Activated T-cell treated with anti-CD3 and anti-CD28 coated beads for 24 hours (primary cell): Measurements from ENCODE around the gene SMIM21.

Experiments used
- DNase-seq: peaks from one replicate; pipeline ENCODE4 v3.0.0-alpha.2; 2020; ENCODE audit warnings: low read depth

Gene SMIM21

GRCh38 chr18:75377258-75377657, 50.2 kb downstream of the SMIM21 start:
- DNase-seq, result no peak

DNA sequence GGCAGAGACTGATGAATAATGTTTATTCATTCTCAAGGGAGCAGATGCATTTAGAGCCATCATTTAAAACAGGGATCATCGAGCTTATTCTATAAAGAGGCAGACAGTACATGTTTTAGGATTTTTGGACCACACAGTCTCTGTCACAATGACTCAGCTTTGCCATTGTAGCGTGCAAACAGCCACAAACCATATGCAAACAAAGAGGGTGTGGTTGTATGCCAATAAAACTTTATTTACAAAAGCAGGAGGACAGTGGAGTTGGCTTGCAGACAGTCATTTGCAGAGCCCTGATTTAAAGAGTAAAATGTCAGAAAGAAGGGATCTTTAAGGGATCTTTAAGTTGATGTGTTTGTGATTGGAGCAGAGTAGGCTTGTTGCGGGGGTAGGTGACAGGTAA, 51.5 kb downstream of the SMIM21 start:
- no peak for DNase-seq

DNA sequence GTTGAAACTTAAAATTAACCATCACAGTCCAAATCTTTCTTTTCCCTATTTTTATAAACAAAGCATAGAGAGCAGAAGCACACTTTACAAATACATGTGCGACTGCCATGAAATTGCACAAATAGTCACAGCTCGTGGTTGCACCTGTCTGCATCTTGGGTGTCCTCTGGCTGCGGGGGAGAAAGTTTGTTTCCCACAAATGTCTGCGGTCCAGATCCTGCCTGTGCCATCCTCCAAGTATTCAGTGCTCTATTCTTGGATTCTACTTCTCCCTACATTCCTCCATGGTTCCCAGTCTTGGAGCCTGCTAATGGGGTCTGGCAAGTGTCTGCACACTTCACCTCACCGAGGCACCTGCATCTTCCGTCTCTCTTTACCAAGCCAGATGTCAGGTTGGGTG, 52.2 kb downstream of the SMIM21 start:
- DNase-seq, result no peak

- DNase-seq, result no peak
Measured at GRCh38 chr18:75374466-75374865, 53.0 kb downstream of the SMIM21 start.

DNA sequence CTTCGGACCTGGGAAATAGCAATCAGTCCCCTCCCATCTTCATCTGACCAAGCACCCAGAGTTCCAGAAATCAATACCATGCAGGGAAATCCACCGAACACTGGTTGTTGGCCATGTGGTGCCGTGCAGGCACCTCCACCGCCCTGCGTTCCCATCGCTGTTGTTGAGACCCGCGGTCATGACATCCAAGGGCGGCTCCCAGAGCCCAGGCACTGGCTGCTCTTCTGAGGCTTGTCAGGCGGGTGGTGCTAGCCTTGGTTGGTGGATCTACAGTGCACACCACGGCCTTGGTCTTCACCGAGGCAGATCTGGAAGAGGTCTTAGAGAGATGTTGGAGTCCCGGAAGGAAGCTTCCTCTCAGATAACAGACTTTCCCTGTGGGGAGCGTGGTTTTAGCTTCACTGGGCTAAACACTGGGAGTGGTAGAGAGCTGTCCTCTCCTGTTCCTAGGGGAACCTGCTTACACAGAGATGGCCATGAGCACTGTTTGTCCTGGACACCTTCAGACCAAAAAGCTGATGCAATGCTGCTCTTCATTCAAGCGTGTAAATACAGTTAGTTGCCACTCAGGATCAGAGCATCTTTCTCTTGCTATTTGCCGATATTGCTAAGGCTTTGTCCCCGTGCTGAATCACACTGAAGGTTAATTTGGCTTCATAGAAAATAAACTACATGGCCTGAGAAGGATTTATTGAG, 58.3 kb downstream of the SMIM21 start:
- no peak for DNase-seq

DNA sequence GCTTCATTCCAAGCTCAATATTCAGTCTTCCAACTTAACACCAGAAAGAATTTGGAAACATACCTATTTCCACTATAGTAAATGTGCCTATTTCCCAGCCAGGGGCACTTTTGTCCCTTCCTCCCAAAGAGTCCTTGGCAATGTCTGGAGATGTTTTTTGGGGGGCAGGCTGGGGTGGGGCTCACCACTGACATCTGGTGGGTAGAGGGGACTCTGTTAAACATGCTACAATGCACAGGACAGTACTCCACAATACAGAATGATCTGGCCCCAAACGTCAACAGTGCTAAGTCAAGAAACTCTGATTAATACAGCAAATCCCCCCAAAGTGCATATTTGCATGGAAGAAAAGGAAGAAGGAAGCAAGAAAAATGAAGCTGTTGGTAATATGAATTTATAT, 61.7 kb downstream of the SMIM21 start:
- no peak for DNase-seq

DNA sequence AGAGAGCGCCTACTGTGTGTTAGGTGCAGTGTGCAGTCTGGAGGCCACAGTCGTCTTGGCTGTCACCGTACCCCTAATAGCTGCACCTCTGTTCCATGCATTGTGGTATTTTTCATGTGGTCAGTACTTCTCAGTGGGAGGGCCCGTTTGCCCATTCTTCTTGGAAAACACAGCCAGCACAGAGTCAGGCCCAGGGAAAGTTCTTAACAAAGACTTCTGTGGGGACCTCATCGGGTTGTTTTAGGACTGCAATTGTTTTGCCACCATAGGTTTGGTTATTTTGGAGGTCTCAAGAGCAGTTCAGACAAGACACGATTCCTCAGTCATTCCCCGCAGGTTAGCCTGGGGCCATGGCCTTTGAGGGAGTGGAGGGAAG, 62.3 kb downstream of the SMIM21 start:
- no peak for DNase-seq

DNA sequence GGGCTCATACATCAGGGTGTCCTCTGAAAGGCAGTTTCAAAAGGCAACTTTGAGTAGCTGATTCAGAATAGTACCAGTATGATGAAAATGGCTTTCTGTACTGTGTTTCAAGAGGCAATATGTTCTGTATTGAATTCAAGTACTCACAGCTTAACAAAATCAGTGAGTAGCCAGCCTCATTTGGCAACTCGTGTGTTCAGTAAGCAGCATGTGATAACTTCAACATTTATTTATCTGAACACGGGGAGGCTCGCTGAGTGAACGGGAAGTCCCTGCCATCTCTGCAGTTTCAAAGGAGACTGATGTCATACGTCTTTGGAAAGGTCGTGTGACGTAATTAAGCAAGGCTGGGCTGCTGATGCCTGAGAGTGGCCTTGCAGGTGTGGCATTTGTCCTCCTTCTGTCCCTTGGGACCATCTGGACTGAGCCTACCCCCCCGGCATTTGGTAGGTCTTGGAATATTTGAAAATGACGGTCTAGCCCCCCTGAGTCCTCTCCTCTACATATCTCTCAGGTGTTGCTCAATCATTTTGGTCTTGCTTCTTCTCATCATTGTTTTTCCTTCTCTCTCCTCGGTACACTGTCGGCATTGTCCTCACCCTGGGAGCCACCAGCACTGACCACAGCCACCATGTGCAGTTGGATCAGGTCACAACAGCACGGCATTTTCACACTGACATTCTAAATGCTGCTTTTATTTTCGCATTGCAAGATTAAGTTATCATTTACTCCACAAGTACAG, 62.8 kb downstream of the SMIM21 start:
- DNase-seq, result no peak

DNA sequence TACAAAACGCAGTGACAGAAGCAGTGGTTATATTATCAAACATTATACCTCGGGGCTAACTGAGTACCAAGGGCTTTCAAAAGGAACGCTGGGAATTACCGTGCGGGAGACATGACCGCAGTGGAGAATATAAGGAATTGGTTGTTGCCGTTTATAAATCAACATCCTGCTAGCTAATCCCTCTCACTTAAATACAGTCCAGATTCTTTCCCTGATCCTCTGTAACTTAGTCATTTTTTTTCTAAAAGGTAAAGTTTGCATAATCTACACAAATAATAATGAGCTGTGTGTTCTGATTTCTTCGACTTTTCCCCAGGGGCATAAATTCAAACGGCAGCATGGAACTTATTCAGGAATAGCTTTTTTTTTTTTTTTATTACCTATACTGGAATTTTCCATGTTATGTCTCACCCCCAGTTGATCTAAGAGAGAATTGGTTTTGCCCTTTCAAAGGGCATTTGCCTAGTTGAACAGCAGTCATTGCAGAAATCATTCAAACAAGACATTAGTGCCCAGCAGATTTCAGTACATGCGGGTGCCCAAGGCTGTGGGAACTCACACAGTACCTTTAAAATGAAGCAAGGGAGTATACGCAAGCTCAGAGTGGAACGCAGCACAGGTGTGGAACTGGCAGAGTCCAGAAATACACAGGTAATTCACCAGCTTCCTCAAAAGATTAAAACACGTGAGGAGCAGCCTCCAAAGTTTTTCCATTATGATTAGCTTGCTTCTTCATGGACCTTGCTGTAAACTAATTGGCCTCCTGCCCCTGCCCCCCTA, 63.9 kb downstream of the SMIM21 start:
- DNase-seq, result no peak

GRCh38 chr18:75362435-75362834, 65.1 kb downstream of the SMIM21 start:
- no peak for DNase-seq

DNA sequence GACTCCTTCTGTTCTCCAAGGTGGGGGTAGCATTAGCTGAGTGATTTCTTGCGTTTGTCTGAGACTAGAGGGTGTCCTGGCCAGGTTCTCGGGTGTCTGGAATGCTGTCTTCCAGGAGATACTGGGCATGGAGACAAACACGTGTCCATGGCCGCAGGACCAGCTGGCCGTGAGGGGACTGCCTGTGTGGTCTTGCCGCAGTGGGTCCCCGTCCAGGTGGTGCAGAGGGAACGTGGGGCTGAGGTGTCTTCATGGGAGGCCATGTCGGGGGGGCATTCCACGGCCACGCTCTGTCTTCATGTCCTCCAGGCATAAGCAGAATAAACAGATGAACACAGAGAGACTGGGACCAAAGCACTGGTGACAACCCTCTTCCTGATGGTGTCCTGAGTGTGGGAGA, 66.6 kb downstream of the SMIM21 start:
- no peak for DNase-seq

- no peak for DNase-seq
Measured at GRCh38 chr18:75360215-75360614, 67.3 kb downstream of the SMIM21 start.
